Coronary artery (tissue), 2 donors: Measurements from ENCODE around the gene NUDCD2.
"Not testable (repeated sequence)": the region's sequence is repeated elsewhere in the genome, so short reads cannot be mapped to it uniquely, and the experiment has no call there.

Experiments
- DNase-seq: peaks from one replicate; pipeline ENCODE4 v3.0.0-alpha.2; 2017; ENCODE audit warnings: low spot score
- H3K27ac ChIP-seq, 2 donors: fragments of 200-600 bp; sonication (generic); one replicate each; pipeline ENCODE4 v1.5.1; 2016 to 2019
- H3K4me3 ChIP-seq: fragments of 200-600 bp; sonication (generic); 2 replicates; pipeline ENCODE4 v1.5.1; 2016; ENCODE audit warnings: mild to moderate bottlenecking, moderate library complexity
- CTCF ChIP-seq: fragments of 200-600 bp; sonication (generic); IDR thresholded peaks from one replicate; pipeline ENCODE4 v1.5.1; 2019; ENCODE audit warnings: antibody characterized with exemption

The NUDCD2 gene

GRCh38 chr5:163433271-163433670 is 26.6 kb downstream of the NUDCD2 start:
- H3K4me3 ChIP-seq = no peak overlapping the region
- DNase-seq = no peak
- no peak overlapping the region for H3K27ac ChIP-seq
- TF ChIP-seq CTCF = no peak

- H3K27ac ChIP-seq = no peak overlapping the region
- H3K4me3 ChIP-seq = no peak overlapping the region
- no peak for TF ChIP-seq CTCF
- DNase-seq = no peak
Observed at GRCh38 chr5:163432544-163432943, 27.4 kb downstream of the NUDCD2 start.

- DNase-seq, H3K4me3 ChIP-seq, H3K27ac ChIP-seq: not testable (repeated sequence)
Observed at GRCh38 chr5:163426128-163426527, 33.8 kb downstream of the NUDCD2 start.

GRCh38 chr5:163424836-163425235 is 35.1 kb downstream of the NUDCD2 start:
- TF ChIP-seq CTCF = no peak
- no peak for DNase-seq
- H3K27ac ChIP-seq = no peak overlapping the region
- H3K4me3 ChIP-seq = no peak overlapping the region

GRCh38 chr5:163415673-163416072 is 44.2 kb downstream of the NUDCD2 start:
- not testable (repeated sequence) for DNase-seq, H3K4me3 ChIP-seq, H3K27ac ChIP-seq

GRCh38 chr5:163410505-163410904 is 49.4 kb downstream of the NUDCD2 start:
- Histone ChIP-seq H3K4me3 (no peak overlapping the region), H3K27ac (no peak overlapping the region)
- no peak for TF ChIP-seq CTCF
- no peak for DNase-seq

- TF ChIP-seq CTCF = no peak
- DNase-seq = no peak
- H3K27ac ChIP-seq = no peak overlapping the region
- no peak overlapping the region for H3K4me3 ChIP-seq
Observed at GRCh38 chr5:163409384-163409783, 50.5 kb downstream of the NUDCD2 start.

GRCh38 chr5:163408311-163408923 is 51.5 kb downstream of the NUDCD2 start:
- TF ChIP-seq CTCF = peak; percentile 84
- Histone ChIP-seq H3K4me3 (no peak overlapping the region), H3K27ac (no peak overlapping the region)
- no peak for DNase-seq
